HL-60/S4 (cell line): ENCODE measurements around the gene FAM117B.
"Not testable (repeated sequence)": the region's sequence is repeated elsewhere in the genome, so short reads cannot be mapped to it uniquely, and the experiment has no call there.

Experiments
- in situ Hi-C: fragments of 300-500 bp; cut with MboI; formaldehyde crosslinking; loops from 2 replicates; pipeline ENCODE4 v1.14.3; 2022; ENCODE audit warnings: low sequenced_read_pairs

Gene FAM117B

DNA sequence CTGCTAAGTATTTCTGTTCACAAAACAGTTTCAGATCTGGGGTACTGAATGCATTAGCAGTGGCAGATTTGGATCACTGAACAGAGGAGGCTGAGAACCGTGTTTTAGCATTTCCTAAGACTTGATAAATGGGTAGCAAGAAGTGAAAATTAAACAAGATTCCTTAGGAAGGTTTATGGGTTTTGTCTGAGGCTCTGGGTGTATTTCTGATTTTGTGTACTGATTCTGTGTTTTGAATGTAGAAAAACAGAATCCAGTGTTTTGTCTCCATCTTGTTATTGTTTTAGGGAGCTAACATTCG is 1.4 kb downstream of the FAM117B start:
- in situ Hi-C loops: no loop called here

- in situ Hi-C loops: no loop called here
Observed at GRCh38 chr2:202638721-202639120, 4.0 kb downstream of the FAM117B start.

GRCh38 chr2:202639231-202639630 is 4.5 kb downstream of the FAM117B start:
- in situ Hi-C loops: no loop called here

DNA sequence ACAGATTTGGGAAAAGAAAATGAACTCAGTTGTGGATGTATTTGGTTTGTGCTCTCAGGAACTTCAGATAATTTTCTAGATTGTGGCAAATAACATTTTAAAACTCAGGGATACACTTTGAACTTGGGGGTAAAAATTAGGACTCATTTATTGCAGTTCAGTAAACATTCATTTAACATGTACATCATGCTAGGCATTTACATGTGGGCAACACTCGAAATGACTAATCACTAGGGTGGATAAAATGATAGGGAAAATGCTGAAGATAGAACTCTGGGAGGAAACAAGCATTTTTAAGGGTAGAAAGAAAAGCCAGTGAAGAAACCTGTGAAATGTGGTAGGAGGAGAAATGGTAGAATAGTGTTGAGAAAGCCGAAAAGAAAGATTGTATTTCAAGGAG is 7.8 kb downstream of the FAM117B start:
- in situ Hi-C loops: no loop called here

- in situ Hi-C loops: no loop called here
Observed at GRCh38 chr2:202643012-202643858, 8.5 kb downstream of the FAM117B start.

GRCh38 chr2:202652119-202652518 is 17.4 kb downstream of the FAM117B start:
- in situ Hi-C loops: no loop called here

DNA sequence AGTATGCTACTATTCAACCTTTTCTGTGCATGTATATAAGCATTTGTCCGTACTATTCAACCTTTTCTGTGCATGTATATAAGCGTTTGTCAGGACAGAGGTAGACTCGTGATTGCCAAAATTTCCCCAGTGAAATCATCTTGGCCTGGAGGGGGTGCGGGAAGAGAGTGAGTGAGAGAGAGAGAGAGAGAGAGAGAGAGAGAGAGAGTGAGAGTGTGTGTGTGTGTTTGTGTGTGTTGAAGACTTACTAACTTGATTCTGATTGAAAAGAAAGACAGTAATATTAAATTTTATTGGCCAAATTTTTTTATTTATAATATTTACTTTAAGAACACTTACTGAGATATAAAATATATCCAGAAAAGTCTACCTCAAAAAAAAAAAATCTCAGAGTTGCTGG is 19.1 kb downstream of the FAM117B start:
- in situ Hi-C loops: no loop called here

DNA sequence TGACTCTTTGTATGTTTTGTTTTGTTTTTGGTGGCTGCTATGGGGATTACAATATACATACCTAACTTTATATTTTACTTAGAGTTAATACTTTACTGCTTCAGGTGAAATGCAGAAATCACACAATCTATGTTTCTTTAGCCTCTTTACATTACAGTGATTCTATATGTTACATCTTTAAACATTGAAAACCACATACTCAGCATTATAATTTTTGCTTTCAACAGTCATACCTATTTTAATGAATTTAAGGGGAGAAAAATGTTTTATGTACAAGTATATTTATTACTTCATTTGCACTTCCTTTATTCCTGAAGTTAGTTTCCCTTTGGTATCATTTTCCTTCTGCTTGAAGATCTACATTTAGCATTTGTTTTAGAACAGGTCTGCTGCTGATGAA is 23.1 kb downstream of the FAM117B start:
- in situ Hi-C loops: no loop called here

GRCh38 chr2:202660796-202661195 is 26.0 kb downstream of the FAM117B start:
- in situ Hi-C loops: no loop called here

- in situ Hi-C loops: no loop called here
Observed at GRCh38 chr2:202669841-202670240, 35.1 kb downstream of the FAM117B start.

DNA sequence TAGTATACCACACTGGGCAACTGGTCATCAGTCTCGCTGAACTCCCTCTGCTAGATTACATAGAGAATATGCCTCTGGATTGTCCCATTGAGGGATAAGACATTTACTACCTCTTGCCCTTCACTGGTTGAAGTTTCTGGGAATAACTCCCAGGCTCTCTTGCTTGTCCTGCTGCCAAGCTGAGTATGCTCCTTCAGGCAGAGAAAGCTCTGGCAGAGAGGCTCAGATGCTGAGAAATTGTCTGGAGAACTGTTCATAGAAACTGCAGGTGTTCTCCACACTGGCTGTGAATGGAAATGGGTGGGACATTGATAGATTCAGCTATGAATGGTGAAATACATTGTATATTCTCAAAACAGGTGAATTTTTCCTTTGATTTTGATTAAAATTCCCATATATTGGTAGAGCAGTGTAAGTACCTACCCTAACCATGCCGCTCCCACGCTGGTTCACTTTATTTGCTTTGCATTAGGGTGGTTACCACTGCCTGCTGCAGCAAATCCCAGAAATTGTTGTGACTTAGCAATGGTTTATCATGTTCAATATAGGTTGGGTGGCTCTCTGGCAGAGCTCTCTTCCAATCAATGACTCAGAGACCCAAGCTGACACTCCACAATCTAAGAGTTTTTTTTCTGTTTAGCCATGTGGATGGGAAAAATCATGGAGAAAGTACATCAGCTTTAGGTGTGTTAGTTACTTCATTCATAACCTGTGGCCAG is 36.7 kb downstream of the FAM117B start:
- in situ Hi-C loops: no loop called here

DNA sequence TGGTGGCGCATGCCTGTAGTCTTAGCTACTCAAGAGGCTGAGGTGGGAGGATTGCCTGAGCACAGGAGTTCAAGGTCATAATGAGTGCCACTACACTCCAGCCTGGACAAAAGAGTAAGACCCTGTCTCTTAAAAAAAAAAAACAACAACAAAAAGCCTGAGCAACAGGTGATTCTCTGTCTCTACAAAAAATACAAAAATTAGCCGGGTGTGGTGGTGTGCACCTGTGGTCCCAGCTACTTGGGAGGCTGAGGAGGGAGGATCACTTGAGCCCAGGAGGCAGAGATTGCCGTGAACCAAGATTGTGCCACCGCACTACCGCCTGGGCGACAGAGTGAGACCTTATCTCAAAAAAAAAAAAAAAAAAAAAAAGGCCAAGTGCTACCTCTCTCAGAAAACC is 40.3 kb downstream of the FAM117B start:
- in situ Hi-C loops: not testable (repeated sequence)

- in situ Hi-C loops: no loop called here
Observed at GRCh38 chr2:202679980-202680379, 45.2 kb downstream of the FAM117B start.

- in situ Hi-C loops: no loop called here
Observed at GRCh38 chr2:202680512-202680911, 45.7 kb downstream of the FAM117B start.

DNA sequence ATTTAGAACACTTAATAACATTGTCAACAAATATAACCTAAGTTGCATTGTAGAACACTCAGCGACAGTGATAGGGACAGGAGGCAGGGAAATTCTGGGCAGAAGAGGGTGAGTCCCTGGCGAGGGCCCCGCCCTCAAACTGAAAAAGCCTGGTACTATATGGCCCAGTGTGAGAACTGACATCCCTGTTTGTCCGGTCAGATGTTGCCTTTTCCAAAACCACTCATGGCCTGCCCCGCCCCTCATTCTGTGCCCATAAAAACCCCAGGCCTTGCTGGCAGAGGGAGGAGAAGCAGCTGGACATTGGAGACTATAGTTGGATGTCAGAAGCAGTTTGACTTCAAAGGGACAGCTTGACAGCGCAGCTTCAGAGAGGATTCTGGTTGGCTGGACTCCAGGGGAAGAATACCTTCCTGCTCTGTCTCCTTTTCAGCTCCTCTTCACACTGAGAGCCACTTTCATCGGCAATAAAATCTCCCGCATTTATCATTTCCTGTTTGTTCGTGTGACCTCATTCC is 47.0 kb downstream of the FAM117B start:
- in situ Hi-C loops: no loop called here

DNA sequence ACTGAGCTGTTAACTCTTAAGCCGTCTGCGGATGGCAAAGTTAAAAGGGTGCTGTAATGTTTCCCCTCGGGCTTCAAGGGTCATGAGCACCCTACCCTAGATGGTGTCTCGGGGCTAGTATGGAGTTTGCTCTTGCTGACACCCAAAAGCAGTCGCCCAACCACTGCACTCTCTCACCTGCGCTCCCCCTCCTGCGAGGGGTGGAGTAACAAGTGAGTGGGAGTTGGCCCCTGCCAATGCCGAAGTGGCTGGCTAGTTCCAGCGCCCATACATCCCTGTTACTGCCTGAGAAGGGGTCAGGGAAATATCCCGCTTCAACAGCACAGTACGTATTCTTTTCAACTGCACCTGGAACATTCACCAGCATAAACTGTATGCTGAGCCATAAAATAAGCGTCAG is 47.5 kb downstream of the FAM117B start:
- in situ Hi-C loops: no loop called here

DNA sequence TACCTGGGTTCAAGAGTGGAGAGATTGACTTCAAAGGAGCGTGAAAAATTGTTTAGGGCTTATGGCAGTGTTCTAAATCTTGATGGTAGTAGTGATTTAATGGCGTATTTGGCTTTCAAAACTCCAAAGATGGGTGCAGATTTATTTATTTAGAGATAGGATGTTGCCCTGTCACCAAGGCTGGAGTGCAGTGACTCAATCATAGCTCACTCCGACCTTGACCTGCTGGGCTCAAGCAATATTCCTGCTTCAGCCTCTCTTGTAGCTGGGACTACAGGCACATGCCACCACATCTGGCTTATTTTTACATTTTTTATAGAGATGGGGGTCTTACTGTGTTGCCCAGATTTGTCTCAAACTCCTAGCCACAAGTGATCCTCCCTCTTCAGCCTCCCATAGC is 52.5 kb downstream of the FAM117B start:
- in situ Hi-C loops: no loop called here

- in situ Hi-C loops: no loop called here
Observed at GRCh38 chr2:202689459-202689858, 54.7 kb downstream of the FAM117B start.

DNA sequence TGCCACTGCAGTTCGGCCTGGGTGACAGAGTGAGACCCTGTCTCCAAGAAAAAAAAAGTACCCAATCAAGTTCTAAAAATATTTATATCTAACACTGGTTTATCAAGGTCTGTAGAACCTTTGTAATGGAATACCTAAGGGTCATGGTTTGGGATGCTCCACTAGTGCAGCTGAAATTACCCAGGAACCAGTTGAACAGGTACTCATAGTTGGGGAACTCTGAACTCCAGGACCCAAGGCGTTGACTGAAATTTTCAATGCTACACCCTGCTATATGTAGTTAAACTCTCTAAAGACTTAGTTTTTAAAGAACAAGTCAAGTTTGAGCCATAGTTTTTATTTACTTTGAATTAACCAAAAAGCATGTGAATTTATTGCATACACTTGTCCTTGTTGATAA is 55.1 kb downstream of the FAM117B start:
- in situ Hi-C loops: no loop called here

- in situ Hi-C loops: no loop called here
Observed at GRCh38 chr2:202690321-202690900, 55.6 kb downstream of the FAM117B start.

GRCh38 chr2:202693503-202693902 is 58.7 kb downstream of the FAM117B start:
- in situ Hi-C loops: no loop called here

DNA sequence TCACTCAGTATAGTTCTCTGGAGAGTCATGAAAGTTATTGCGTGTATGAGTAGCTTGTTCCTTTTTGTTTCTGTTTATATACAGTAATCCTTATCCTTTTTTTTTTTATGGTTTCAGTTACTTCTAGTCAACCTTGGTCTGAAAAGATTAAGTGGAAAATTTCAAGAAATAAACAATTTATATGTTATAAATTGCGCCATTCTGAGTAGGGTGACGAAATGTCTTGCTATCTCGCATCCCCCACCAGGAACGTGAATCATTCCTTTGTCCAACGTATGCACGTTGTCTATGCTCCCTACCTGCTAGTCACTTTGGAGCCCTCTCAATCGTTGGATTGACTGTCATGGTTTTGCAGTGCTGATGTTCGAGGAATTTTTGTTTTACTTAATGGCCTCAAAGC is 60.4 kb downstream of the FAM117B start:
- in situ Hi-C loops: no loop called here
